Keratinocyte (primary cell): Measurements from ENCODE around the gene SND1.

ENCODE experiments used
- CTCF ChIP-seq, 3 experiments: IDR thresholded peaks in 1 of 3; conservative IDR thresholded peaks in 1 of 3; optimal IDR thresholded peaks in 1 of 3; 2 replicates in 2 of 3; 3 replicates in 1 of 3; pipeline versions ENCODE3 to v1.5.1; 2011; ENCODE audit warnings: low read length in 3 of 3, mild to moderate bottlenecking in 3 of 3, moderate library complexity in 2 of 3, control low read depth in 1 of 3, inconsistent platforms in 1 of 3; ENCODE audit not compliant: insufficient read depth in 2 of 3; ENCODE audit errors: extremely low read depth in 1 of 3
- EZH2 ChIP-seq: IDR thresholded peaks from one replicate; pipeline ENCODE4 v1.6.1; 2012; ENCODE audit warnings: inconsistent platforms, mild to moderate bottlenecking, low read length, moderate library complexity

GRCh38 chr7:127754457-127754856, 102.5 kb downstream of the SND1 start:
- TF ChIP-seq CTCF (optimal IDR thresholded peaks at IDR 0.05 in 1 of 3, IDR thresholded peaks at IDR 0.05 in 1 of 3, conservative IDR thresholded peaks at IDR 0.05 in 1 of 3; ENCODE audit: extremely low read depth in 1 of 3, insufficient read depth in 2 of 3, low read length in 3 of 3) (no peak), EZH2 (no peak)
